Measurements from ENCODE around the gene ABRAXAS1.

DNA sequence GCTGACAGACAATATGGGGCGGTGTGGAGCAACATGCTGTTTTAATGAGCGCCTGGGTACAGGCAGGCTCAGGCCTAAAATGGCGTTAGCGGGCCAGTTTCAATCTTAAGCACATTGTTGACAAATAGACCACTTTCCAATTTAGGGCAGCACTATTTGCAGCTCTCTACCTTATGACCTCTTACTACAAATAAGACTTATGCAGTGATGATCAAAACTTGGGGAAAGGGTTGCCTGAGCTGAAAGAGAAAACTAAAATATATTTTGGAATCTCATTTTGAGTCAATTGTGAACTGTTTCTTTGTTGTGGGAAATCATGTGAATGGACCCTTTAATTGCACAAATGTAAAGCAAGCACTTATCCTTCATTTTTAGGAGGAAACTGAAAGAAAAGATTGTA is 25.5 kb upstream of the ABRAXAS1 start:
- TF ChIP-seq, protein P1, sequence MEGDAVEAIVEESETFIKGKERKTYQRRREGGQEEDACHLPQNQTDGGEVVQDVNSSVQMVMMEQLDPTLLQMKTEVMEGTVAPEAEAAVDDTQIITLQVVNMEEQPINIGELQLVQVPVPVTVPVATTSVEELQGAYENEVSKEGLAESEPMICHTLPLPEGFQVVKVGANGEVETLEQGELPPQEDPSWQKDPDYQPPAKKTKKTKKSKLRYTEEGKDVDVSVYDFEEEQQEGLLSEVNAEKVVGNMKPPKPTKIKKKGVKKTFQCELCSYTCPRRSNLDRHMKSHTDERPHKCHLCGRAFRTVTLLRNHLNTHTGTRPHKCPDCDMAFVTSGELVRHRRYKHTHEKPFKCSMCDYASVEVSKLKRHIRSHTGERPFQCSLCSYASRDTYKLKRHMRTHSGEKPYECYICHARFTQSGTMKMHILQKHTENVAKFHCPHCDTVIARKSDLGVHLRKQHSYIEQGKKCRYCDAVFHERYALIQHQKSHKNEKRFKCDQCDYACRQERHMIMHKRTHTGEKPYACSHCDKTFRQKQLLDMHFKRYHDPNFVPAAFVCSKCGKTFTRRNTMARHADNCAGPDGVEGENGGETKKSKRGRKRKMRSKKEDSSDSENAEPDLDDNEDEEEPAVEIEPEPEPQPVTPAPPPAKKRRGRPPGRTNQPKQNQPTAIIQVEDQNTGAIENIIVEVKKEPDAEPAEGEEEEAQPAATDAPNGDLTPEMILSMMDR (optimal IDR thresholded peaks at IDR 0.05 in 1 of 3, IDR thresholded peaks at IDR 0.05 in 1 of 3, conservative IDR thresholded peaks at IDR 0.05 in 1 of 3; ENCODE audit: extremely low read depth in 1 of 3, insufficient read depth in 2 of 3, low read length in 3 of 3) = no peak
- no peak for TF ChIP-seq EZH2 (IDR thresholded peaks at IDR 0.05; ENCODE audit: low read length)

Data from keratinocyte (primary cell).